DOHH2 (cell line): ENCODE results near the gene GYG1.

Experiments used
- H3F3A ChIP-seq: fragments of 200-600 bp; sonication (generic), shearing (Covaris generic); 2 replicates; pipeline ENCODE4 v1.6.0; 2016; ENCODE audit warnings: antibody characterized with exemption, mild to moderate bottlenecking; ENCODE audit not compliant: control insufficient read depth, insufficient read depth
- H3K27ac ChIP-seq: fragments of 200-600 bp; sonication (generic); 2 replicates; pipeline ENCODE4 v1.5.1; 2014; ENCODE audit warnings: low read depth, mild to moderate bottlenecking, low read length, moderate library complexity
- H3K27me3 ChIP-seq: fragments of 200-600 bp; sonication (generic); 2 replicates; pipeline ENCODE4 v1.6.1; 2014; ENCODE audit warnings: mild to moderate bottlenecking, low read length, mixed read lengths; ENCODE audit not compliant: control insufficient read depth
- H3K36me3 ChIP-seq: fragments of 200-600 bp; sonication (generic); 2 replicates; pipeline ENCODE4 v1.6.1; 2014; ENCODE audit warnings: mild to moderate bottlenecking, low read length, moderate library complexity, mixed read lengths; ENCODE audit not compliant: control insufficient read depth
- H3K4me1 ChIP-seq: fragments of 200-600 bp; sonication (generic); 2 replicates; pipeline ENCODE4 v1.6.1; 2014; ENCODE audit warnings: mild to moderate bottlenecking, low read length, mixed read lengths; ENCODE audit not compliant: control insufficient read depth
- H3K4me2 ChIP-seq: fragments of 200-600 bp; sonication (generic); 2 replicates; pipeline ENCODE4 v1.6.0; 2014; ENCODE audit warnings: mild to moderate bottlenecking, low read length, moderate library complexity
- H3K4me3 ChIP-seq: fragments of 200-600 bp; sonication (generic); 2 replicates; pipeline ENCODE4 v1.5.1; 2014; ENCODE audit warnings: mild to moderate bottlenecking, low read length, mixed read lengths
- H3K79me2 ChIP-seq: fragments of 200-600 bp; sonication (generic); 2 replicates; pipeline ENCODE4 v1.6.1; 2014; ENCODE audit warnings: mild to moderate bottlenecking, low read length, mixed read lengths; ENCODE audit not compliant: control insufficient read depth
- H3K9me2 ChIP-seq: fragments of 200-600 bp; sonication (generic); replicated peaks from 2 replicates; pipeline ENCODE4 v1.6.1; 2014; ENCODE audit warnings: mild to moderate bottlenecking, low read length, mixed read lengths; ENCODE audit not compliant: control insufficient read depth
- H3K9me3 ChIP-seq: fragments of 200-600 bp; sonication (generic); 2 replicates; pipeline ENCODE4 v1.6.1; 2014; ENCODE audit warnings: antibody characterized with exemption, low read length, mixed read lengths; ENCODE audit not compliant: control insufficient read depth, insufficient read depth
- H4K20me1 ChIP-seq: fragments of 200-600 bp; sonication (generic); 2 replicates; pipeline ENCODE4 v1.6.0; 2014; ENCODE audit warnings: low read depth, mild to moderate bottlenecking, antibody characterized with exemption, low read length, moderate library complexity; ENCODE audit not compliant: control insufficient read depth, insufficient read depth
- EZH2phosphoT487 ChIP-seq: fragments of 200-600 bp; sonication (generic); IDR thresholded peaks from 2 replicates; pipeline ENCODE4 v1.6.1; 2017; ENCODE audit warnings: borderline replicate concordance, mild to moderate bottlenecking, antibody characterized with exemption, low read length, moderate library complexity, mixed read lengths
- TF ChIP-seq, protein P1 (sequence below): fragments of 200-600 bp; sonication (generic); IDR thresholded peaks from one replicate; pipeline ENCODE4 v1.5.1; 2014; ENCODE audit warnings: antibody characterized with exemption, mild to moderate bottlenecking, low read depth, low read length; ENCODE audit not compliant: poor library complexity, severe bottlenecking

Gene GYG1

DNA sequence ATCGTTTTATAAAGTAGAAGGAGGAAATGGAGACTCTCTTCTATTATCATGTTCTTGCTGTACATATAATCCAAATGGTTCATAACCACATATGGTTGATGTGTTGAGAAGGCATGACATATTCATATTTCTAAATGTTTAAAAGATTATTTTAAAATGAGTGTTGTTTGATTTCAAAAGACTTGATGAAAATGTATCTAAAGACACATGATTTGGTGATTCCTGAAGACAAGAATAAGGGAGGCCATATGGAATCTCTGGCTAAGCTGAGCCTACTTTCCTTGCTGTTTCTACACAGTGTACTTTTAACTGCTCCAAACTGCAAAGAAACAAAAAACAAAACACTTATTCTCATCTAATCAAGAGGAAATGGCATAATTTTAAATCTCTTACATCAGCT lies 23.0 kb upstream of the GYG1 start:
- H3K27me3 ChIP-seq, result peaks cover 4% of the 10 kb centered on the region; the same call in 1 of the 2 replicates
- no peaks in the 10 kb centered on the region for H3K9me3 ChIP-seq
- no peaks in the 10 kb centered on the region for H3K9me2 ChIP-seq
- H3K4me3 ChIP-seq, result no peak overlapping the region
- H3K4me2 ChIP-seq, result no peak overlapping the region
- H3K79me2 ChIP-seq, result no peaks in the 10 kb centered on the region
- H3K36me3 ChIP-seq, result no peaks in the 10 kb centered on the region
- TF ChIP-seq EZH2phosphoT487, result no peak
- TF ChIP-seq, protein P1, sequence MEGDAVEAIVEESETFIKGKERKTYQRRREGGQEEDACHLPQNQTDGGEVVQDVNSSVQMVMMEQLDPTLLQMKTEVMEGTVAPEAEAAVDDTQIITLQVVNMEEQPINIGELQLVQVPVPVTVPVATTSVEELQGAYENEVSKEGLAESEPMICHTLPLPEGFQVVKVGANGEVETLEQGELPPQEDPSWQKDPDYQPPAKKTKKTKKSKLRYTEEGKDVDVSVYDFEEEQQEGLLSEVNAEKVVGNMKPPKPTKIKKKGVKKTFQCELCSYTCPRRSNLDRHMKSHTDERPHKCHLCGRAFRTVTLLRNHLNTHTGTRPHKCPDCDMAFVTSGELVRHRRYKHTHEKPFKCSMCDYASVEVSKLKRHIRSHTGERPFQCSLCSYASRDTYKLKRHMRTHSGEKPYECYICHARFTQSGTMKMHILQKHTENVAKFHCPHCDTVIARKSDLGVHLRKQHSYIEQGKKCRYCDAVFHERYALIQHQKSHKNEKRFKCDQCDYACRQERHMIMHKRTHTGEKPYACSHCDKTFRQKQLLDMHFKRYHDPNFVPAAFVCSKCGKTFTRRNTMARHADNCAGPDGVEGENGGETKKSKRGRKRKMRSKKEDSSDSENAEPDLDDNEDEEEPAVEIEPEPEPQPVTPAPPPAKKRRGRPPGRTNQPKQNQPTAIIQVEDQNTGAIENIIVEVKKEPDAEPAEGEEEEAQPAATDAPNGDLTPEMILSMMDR, result no peak
- H4K20me1 ChIP-seq, result no peaks in the 10 kb centered on the region
- H3K27ac ChIP-seq, result no peak overlapping the region
- no peaks in the 10 kb centered on the region for H3F3A ChIP-seq
- no peaks in the 10 kb centered on the region for H3K4me1 ChIP-seq

DNA sequence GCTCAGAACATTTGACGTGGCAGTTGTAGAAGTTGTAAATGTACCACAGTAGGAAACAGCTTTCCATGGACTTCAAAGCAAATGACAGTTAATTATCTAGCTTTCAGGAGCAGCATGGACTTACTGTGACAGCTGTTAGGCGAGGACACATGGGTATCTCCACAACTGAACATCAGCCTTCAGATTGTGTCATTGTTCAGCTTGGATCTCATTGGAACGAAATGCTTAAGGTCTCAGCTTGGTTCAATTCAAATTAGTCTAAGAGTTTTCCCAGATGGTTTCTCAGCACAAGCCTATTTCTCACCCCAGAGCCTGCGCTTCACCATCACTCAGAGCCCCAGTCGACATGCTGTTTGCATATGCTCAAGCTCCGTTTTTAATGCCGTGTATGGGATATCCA lies 21.1 kb upstream of the GYG1 start:
- no peaks in the 10 kb centered on the region for H3F3A ChIP-seq
- no peak overlapping the region for H3K27ac ChIP-seq
- no peaks in the 10 kb centered on the region for H4K20me1 ChIP-seq
- no peak for TF ChIP-seq EZH2phosphoT487
- TF ChIP-seq, protein P1, result no peak
- H3K9me3 ChIP-seq, result no peaks in the 10 kb centered on the region
- no peaks in the 10 kb centered on the region for H3K4me1 ChIP-seq
- H3K4me2 ChIP-seq, result no peak overlapping the region
- H3K79me2 ChIP-seq, result no peaks in the 10 kb centered on the region
- no peaks in the 10 kb centered on the region for H3K36me3 ChIP-seq
- H3K27me3 ChIP-seq, result no peaks in the 10 kb centered on the region
- no peak overlapping the region for H3K4me3 ChIP-seq
- H3K9me2 ChIP-seq, result no peaks in the 10 kb centered on the region

DNA sequence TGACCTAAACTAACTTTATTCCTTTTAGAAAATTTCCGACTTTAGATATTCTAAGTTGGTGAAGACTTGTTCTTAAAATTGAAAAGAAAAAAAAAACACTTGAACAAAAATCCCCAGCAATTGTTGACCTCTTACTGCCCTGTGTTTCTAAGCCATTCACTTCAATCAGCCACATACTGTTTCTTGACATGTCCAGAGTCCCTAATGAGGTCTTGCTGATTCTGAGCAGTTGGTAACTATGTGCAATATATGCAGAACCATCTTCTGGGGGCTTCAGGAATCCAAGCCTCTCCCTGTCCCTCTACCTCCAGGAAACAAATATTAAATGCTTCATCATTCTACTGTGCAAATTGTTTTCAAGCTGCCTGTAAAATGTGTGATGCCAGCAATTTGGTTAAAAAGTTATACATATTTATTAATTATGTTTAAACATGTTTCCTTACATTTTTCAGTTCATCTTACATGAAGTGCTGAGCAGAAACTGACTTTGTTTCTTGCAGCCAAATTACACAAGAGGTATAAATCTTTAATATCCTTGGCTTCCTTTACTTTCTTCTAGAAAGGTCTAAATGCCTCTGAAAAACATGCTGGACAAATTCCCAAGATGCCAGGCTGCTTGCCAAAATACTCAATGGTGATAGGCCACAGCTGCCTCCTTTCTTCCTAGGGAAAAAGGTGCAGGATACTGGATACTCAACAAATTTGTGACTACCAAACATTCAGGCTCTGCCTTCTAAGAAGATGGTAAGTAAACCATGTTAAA lies 19.8 kb upstream of the GYG1 start:
- no peaks in the 10 kb centered on the region for H3K36me3 ChIP-seq
- no peaks in the 10 kb centered on the region for H4K20me1 ChIP-seq
- no peaks in the 10 kb centered on the region for H3K79me2 ChIP-seq
- no peaks in the 10 kb centered on the region for H3K27me3 ChIP-seq
- H3K9me3 ChIP-seq, result no peaks in the 10 kb centered on the region
- H3K27ac ChIP-seq, result no peak overlapping the region
- H3K4me2 ChIP-seq, result no peak overlapping the region
- H3F3A ChIP-seq, result no peaks in the 10 kb centered on the region
- H3K9me2 ChIP-seq, result no peaks in the 10 kb centered on the region
- TF ChIP-seq EZH2phosphoT487, result no peak
- TF ChIP-seq, protein P1, result no peak
- H3K4me3 ChIP-seq, result no peak overlapping the region
- H3K4me1 ChIP-seq, result no peaks in the 10 kb centered on the region
